Prostate gland (tissue), 2 donors: ENCODE data around the gene LIMCH1. TPM values are rescaled to one million over a fixed set of nuclear protein-coding genes. Genes with fewer than 3 reads are reported as not detected.

ENCODE experiments used
- DNase-seq: peaks from one replicate; pipeline ENCODE4 v3.0.0-alpha.2; 2019; ENCODE audit warnings: low spot score
- H3K27ac ChIP-seq, 2 donors: fragments of 200-600 bp; sonication (generic); 2 replicates each; pipeline ENCODE4 v1.5.1; 2017 to 2019
- H3K27me3 ChIP-seq: fragments of 200-600 bp; sonication (generic); replicated peaks from 2 replicates; pipeline ENCODE4 v1.5.1; 2019; ENCODE audit not compliant: insufficient read depth
- H3K36me3 ChIP-seq, 2 donors: fragments of 200-600 bp; sonication (generic); 1 replicate in 1 of 2; 2 replicates in 1 of 2; pipeline versions ENCODE4 v1.5.1 to v1.8.1; 2017 to 2019
- H3K4me1 ChIP-seq: fragments of 200-600 bp; sonication (generic); replicated peaks from 2 replicates; pipeline ENCODE4 v1.5.1; 2019
- H3K4me3 ChIP-seq, 2 donors: fragments of 200-600 bp; sonication (generic); 2 replicates each; pipeline ENCODE4 v1.5.1; 2017 to 2019
- H3K9me3 ChIP-seq: fragments of 200-600 bp; sonication (generic); 2 replicates; pipeline ENCODE4 v1.5.1; 2017
- POLR2A ChIP-seq: fragments of 450-650 bp; IDR thresholded peaks from one replicate; pipeline ENCODE4 v1.6.1; 2016; ENCODE audit warnings: antibody characterized with exemption, mild to moderate bottlenecking
- POLR2AphosphoS5 ChIP-seq: sonication (generic); formaldehyde crosslinking; IDR thresholded peaks from one replicate; pipeline ENCODE4 v1.6.1; 2017; ENCODE audit warnings: antibody characterized with exemption
- WGBS: methylation state at CpG from one replicate; pipeline ENCODE4 v1.1.5; 2018; 5-methylcytosine and 5-hydroxymethylcytosine counted together
- intact Hi-C: fragments of 100-400 bp; cut with DNase I; formaldehyde crosslinking; loops from one replicate; pipeline ENCODE4 v1.14.2; 2022
- total RNA-seq, 2 donors: library from RNA; depleted of rRNA; stranded (reverse); fragments of >200 nt; gene quantifications; one replicate each; pipeline ENCODE4 v1.1.0, GENCODE V29; 2016
- TF ChIP-seq, protein P1 (sequence below), 4 experiments: fragments of 200-600 bp in 2 of 4; fragments of 450-650 bp in 2 of 4; sonication (generic) in 2 of 4; IDR thresholded peaks; 1 replicate in 3 of 4; 2 replicates in 1 of 4; pipeline ENCODE4 v1.5.1; 2016 to 2019; ENCODE audit warnings: antibody characterized with exemption in 4 of 4, mild to moderate bottlenecking in 2 of 4, moderate library complexity in 2 of 4

Gene LIMCH1
- total RNA-seq, 2 donors from 2014 or later, result 62.8 to 102 TPM

DNA sequence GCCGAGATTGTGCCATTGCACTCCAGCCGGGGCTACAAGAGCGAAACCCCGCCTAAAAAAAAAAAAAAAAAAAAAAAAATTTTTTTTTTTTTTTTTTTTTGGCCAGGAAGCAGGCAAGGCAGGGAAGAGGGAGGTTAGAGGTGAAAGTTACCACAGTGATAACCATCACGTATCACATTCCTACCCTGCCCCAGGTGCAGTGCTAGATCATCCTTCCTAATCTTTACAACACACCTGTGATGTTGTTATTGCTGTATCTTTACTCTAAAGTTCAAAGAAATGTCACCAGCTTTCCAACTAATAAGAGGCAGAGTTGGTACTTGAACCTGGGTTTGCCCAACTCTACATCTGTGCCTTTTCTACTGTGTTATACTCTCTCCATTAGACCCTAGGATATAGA, 7.2 kb upstream of the LIMCH1 start:
- H3K4me3 ChIP-seq, result no peak overlapping the region
- H3K36me3 ChIP-seq, result no peaks in the 10 kb centered on the region
- intact Hi-C loops, result no loop called here
- H3K27me3 ChIP-seq, result no peaks in the 10 kb centered on the region
- H3K27ac ChIP-seq, result no peak overlapping the region
- DNase-seq, result no peak
- H3K4me1 ChIP-seq, result no peaks in the 10 kb centered on the region
- 88% methylated on average over 5 of the region's 5 CpGs for WGBS
- TF ChIP-seq, protein P1, sequence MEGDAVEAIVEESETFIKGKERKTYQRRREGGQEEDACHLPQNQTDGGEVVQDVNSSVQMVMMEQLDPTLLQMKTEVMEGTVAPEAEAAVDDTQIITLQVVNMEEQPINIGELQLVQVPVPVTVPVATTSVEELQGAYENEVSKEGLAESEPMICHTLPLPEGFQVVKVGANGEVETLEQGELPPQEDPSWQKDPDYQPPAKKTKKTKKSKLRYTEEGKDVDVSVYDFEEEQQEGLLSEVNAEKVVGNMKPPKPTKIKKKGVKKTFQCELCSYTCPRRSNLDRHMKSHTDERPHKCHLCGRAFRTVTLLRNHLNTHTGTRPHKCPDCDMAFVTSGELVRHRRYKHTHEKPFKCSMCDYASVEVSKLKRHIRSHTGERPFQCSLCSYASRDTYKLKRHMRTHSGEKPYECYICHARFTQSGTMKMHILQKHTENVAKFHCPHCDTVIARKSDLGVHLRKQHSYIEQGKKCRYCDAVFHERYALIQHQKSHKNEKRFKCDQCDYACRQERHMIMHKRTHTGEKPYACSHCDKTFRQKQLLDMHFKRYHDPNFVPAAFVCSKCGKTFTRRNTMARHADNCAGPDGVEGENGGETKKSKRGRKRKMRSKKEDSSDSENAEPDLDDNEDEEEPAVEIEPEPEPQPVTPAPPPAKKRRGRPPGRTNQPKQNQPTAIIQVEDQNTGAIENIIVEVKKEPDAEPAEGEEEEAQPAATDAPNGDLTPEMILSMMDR (IDR thresholded peaks at IDR 0.05), result no peak
- TF ChIP-seq POLR2AphosphoS5 (no peak), POLR2A (no peak)
- H3K9me3 ChIP-seq, result no peaks in the 10 kb centered on the region

DNA sequence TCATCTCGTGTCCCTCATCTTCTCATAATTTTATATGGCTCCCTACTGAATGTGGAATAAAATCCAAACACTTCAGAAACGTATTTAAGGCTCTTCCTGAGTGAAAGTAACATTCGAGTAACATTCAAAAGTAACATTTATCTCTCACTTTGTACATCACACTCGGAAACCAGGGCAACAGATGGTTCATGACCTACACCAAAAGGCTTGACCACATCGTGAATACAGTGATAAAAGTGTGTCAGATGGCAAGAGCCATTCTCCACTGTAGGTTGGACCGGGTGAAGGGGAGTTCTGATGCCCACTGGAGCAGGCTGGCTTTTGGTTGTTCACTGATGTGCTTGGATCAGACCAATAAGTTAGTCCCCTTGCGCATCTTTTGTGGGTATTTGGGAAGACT, 5.6 kb upstream of the LIMCH1 start:
- 90% methylated on average over 7 of the region's 7 CpGs for WGBS
- H3K4me1 ChIP-seq, result no peaks in the 10 kb centered on the region
- TF ChIP-seq POLR2A (no peak), POLR2AphosphoS5 (no peak)
- TF ChIP-seq, protein P1 (IDR thresholded peaks at IDR 0.05), result no peak
- H3K27me3 ChIP-seq, result no peaks in the 10 kb centered on the region
- no peaks in the 10 kb centered on the region for H3K36me3 ChIP-seq
- intact Hi-C loops, result no loop called here
- no peak for DNase-seq
- H3K9me3 ChIP-seq, result no peaks in the 10 kb centered on the region
- no peak overlapping the region for H3K4me3 ChIP-seq
- H3K27ac ChIP-seq, result no peak overlapping the region

DNA sequence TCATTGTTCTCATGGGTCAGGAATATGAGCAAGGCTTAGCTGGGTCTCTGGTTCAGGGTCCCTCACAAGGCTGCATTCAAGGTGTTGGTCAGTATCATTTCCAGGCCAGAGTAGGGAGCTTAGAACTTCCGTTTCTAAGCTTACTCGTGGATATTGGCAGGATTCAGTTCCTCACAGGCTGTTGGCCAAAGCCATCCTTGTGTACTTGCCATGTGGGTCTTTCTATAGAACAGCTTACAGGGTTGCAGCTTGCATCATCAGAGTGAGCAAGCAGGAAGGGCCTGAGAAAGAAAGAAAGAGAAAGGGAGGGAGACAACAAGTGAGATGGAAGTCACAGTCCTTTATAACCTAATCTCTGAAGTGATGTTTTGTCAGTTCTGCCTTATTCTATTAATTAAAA, 5.1 kb upstream of the LIMCH1 start:
- WGBS, result 64% methylated on average over 2 of the region's 2 CpGs

DNA sequence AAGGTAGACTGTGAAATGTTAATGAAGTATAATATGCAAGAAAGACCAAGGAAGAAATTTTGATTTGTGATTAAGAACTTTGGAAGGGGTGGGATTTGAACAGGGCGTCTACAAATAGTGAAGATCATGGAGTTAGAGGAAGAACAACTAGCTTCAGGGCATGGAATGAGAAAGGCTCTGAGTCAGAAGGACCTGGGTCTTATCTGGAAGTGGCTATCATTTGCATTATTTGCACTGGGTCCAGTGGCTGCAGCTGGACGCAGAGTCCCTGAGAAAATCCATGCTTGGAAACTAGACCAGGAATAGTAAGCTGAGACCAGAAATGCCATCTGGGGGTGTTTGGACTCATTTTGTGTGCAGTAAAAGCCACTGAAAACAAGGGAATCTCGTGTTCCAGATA, 4.3 kb upstream of the LIMCH1 start:
- H3K36me3 ChIP-seq, result no peaks in the 10 kb centered on the region
- H3K27me3 ChIP-seq, result no peaks in the 10 kb centered on the region
- DNase-seq, result no peak
- 84% methylated on average over 3 of the region's 3 CpGs for WGBS
- H3K4me3 ChIP-seq, result no peak overlapping the region
- H3K9me3 ChIP-seq, result no peaks in the 10 kb centered on the region
- H3K4me1 ChIP-seq, result no peaks in the 10 kb centered on the region
- no peak for TF ChIP-seq POLR2AphosphoS5
- TF ChIP-seq, protein P1 (IDR thresholded peaks at IDR 0.05), result no peak
- TF ChIP-seq POLR2A, result no peak
- intact Hi-C loops, result no loop called here
- H3K27ac ChIP-seq, result no peak overlapping the region

More for the DNA sequence above, 5.1 kb upstream of the LIMCH1 start:
- no peak for TF ChIP-seq POLR2A
- TF ChIP-seq, protein P1 (IDR thresholded peaks at IDR 0.05), result no peak
- no peak overlapping the region for H3K4me3 ChIP-seq
- no peak for DNase-seq
- no peaks in the 10 kb centered on the region for H3K36me3 ChIP-seq
- no peak overlapping the region for H3K27ac ChIP-seq
- H3K4me1 ChIP-seq, result no peaks in the 10 kb centered on the region
- H3K9me3 ChIP-seq, result no peaks in the 10 kb centered on the region
- H3K27me3 ChIP-seq, result no peaks in the 10 kb centered on the region
- intact Hi-C loops, result no loop called here

DNA sequence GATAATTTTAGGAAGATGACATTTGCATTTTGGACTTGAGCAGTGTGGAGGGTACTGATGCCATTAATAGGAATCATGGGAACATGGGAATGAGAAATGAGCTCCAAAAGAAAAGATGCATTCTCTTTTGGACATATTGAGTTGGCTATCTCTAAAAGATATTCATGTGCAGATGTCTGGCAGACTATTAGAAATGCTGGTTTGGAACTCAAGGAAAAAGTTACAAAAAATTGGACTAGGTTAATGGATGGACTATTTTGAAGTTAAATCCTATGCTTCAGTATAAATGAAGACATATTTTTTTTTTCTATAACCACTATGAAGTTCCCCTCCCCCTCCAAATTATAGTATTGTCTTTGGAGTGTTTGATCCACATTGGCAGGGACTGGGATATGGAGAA, 3.6 kb upstream of the LIMCH1 start:
- no peak overlapping the region for H3K4me3 ChIP-seq
- H3K27me3 ChIP-seq, result no peaks in the 10 kb centered on the region
- no peak overlapping the region for H3K27ac ChIP-seq
- intact Hi-C loops, result no loop called here
- no peak for DNase-seq
- TF ChIP-seq, protein P1 (IDR thresholded peaks at IDR 0.05), result no peak
- no peak for TF ChIP-seq POLR2AphosphoS5
- no peak for TF ChIP-seq POLR2A
- H3K4me1 ChIP-seq, result no peaks in the 10 kb centered on the region
- no peaks in the 10 kb centered on the region for H3K9me3 ChIP-seq
- no peaks in the 10 kb centered on the region for H3K36me3 ChIP-seq
